ENCODE data around the gene PDE6A. TPM values are rescaled to one million over a fixed set of nuclear protein-coding genes. Genes with fewer than 3 reads are reported as not detected.

The PDE6A gene
- total and polyA plus RNA-seq, 4 donors = 0.13 TPM; not detected in 3

GRCh38 chr5:149826574-149826973 lies 118.0 kb downstream of the PDE6A start:
- Histone ChIP-seq H3K36me3 (ENCODE audit: control insufficient read depth in 1 of 2, insufficient read depth in 2 of 2, low read length in 1 of 2) (no peaks in the 10 kb centered on the region), H3K4me3 (ENCODE audit: low read length in 2 of 2) (no peak overlapping the region), H3K4me1 (ENCODE audit: control insufficient read depth in 1 of 2, insufficient read depth in 2 of 2, low read length in 2 of 2) (no peaks in the 10 kb centered on the region), H3K27me3 (ENCODE audit: control insufficient read depth in 1 of 2, insufficient read depth in 2 of 2, low read length in 1 of 2) (no peaks in the 10 kb centered on the region), H3K9me3 (ENCODE audit: control insufficient read depth, low read length) (no peaks in the 10 kb centered on the region), H3K27ac (ENCODE audit: low read depth in 1 of 2, low read length in 2 of 2) (no peak overlapping the region)
- ATAC-seq (ENCODE audit: low FRiP score) (no peak), DNase-seq (no peak)
- intact Hi-C loops (cut with DNase I) = no loop called here
- WGBS, 2 donors = 81 to 83% methylated on average over 9 of the region's 9 CpGs

- DNase-seq (no peak), ATAC-seq (ENCODE audit: low FRiP score) (no peak)
- Histone ChIP-seq H3K36me3 (ENCODE audit: control insufficient read depth in 1 of 2, insufficient read depth in 2 of 2, low read length in 1 of 2) (no peaks in the 10 kb centered on the region), H3K9me3 (ENCODE audit: control insufficient read depth, low read length) (no peaks in the 10 kb centered on the region), H3K27ac (ENCODE audit: low read depth in 1 of 2, low read length in 2 of 2) (no peak overlapping the region), H3K4me3 (ENCODE audit: low read length in 2 of 2) (no peak overlapping the region), H3K4me1 (ENCODE audit: control insufficient read depth in 1 of 2, insufficient read depth in 2 of 2, low read length in 2 of 2) (no peaks in the 10 kb centered on the region), H3K27me3 (ENCODE audit: control insufficient read depth in 1 of 2, insufficient read depth in 2 of 2, low read length in 1 of 2) (no peaks in the 10 kb centered on the region)
- WGBS, 2 donors = 85 to 87% methylated on average over 16 of the region's 16 CpGs
- intact Hi-C loops (cut with DNase I) = no loop called here
Measured at GRCh38 chr5:149824846-149825245, 119.7 kb downstream of the PDE6A start.

DNA sequence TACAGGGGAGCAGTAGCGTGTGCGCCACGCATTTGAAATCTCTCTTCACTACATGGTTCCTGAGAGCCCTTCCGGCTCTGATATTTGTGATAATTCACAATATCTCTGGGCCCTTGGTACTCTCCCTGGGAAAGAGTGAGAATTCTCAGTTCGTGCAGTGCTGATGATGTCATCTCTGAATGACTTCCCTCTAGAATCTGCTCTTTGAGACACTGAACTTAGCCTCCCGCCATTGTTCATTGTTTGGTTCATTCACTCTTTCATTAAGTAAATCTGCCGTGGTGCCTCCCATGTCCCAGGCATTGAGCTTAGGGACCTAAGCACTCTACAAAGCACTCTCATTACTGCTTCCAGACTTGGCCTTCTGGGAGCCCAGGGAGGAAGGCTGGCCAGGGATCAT lies 120.5 kb downstream of the PDE6A start:
- Histone ChIP-seq H3K4me3 (ENCODE audit: low read length in 2 of 2) (no peak overlapping the region), H3K36me3 (ENCODE audit: control insufficient read depth in 1 of 2, insufficient read depth in 2 of 2, low read length in 1 of 2) (no peaks in the 10 kb centered on the region), H3K27me3 (ENCODE audit: control insufficient read depth in 1 of 2, insufficient read depth in 2 of 2, low read length in 1 of 2) (no peaks in the 10 kb centered on the region), H3K9me3 (ENCODE audit: control insufficient read depth, low read length) (no peaks in the 10 kb centered on the region), H3K4me1 (ENCODE audit: control insufficient read depth in 1 of 2, insufficient read depth in 2 of 2, low read length in 2 of 2) (no peaks in the 10 kb centered on the region), H3K27ac (ENCODE audit: low read depth in 1 of 2, low read length in 2 of 2) (no peak overlapping the region)
- intact Hi-C loops (cut with DNase I) = no loop called here
- DNase-seq (no peak), ATAC-seq (ENCODE audit: low FRiP score) (no peak)
- 90 to 93% methylated on average over 7 of the region's 7 CpGs for WGBS, 2 donors

- WGBS, 2 donors = 76 to 81% methylated on average over 5 of the region's 5 CpGs
- Histone ChIP-seq H3K4me1 (ENCODE audit: control insufficient read depth in 1 of 2, insufficient read depth in 2 of 2, low read length in 2 of 2) (no peaks in the 10 kb centered on the region), H3K4me3 (ENCODE audit: low read length in 2 of 2) (no peak overlapping the region), H3K36me3 (ENCODE audit: control insufficient read depth in 1 of 2, insufficient read depth in 2 of 2, low read length in 1 of 2) (no peaks in the 10 kb centered on the region), H3K9me3 (ENCODE audit: control insufficient read depth, low read length) (no peaks in the 10 kb centered on the region), H3K27me3 (ENCODE audit: control insufficient read depth in 1 of 2, insufficient read depth in 2 of 2, low read length in 1 of 2) (no peaks in the 10 kb centered on the region), H3K27ac (ENCODE audit: low read depth in 1 of 2, low read length in 2 of 2) (no peak overlapping the region)
- ATAC-seq (ENCODE audit: low FRiP score) = no peak
- intact Hi-C loops (cut with DNase I) = no loop called here
- no peak for DNase-seq
Measured at GRCh38 chr5:149823375-149823774, 121.2 kb downstream of the PDE6A start.

DNA sequence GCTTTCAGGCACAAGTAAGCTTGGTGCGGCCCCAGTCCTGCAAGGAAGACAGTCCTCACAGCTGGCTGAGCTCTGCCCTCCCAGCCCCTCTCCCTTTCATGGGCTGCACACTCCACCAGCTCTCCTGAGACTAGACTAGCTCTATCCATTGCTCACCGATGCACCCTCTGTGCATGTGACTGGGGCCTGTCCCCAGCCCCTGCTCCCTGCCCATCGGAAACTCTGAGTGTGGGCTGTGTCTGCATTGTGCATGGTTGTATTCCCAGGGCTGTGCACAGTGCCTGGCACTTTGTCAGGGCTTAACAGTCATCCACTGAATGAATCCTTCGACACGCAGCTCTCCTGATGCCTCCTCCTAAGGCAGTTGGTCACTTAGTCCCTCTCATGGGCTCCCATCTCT lies 122.3 kb downstream of the PDE6A start:
- Histone ChIP-seq H3K4me1 (ENCODE audit: control insufficient read depth in 1 of 2, insufficient read depth in 2 of 2, low read length in 2 of 2) (no peaks in the 10 kb centered on the region), H3K4me3 (ENCODE audit: low read length in 2 of 2) (no peak overlapping the region), H3K36me3 (ENCODE audit: control insufficient read depth in 1 of 2, insufficient read depth in 2 of 2, low read length in 1 of 2) (no peaks in the 10 kb centered on the region), H3K9me3 (ENCODE audit: control insufficient read depth, low read length) (no peaks in the 10 kb centered on the region), H3K27ac (ENCODE audit: low read depth in 1 of 2, low read length in 2 of 2) (no peak overlapping the region), H3K27me3 (ENCODE audit: control insufficient read depth in 1 of 2, insufficient read depth in 2 of 2, low read length in 1 of 2) (no peaks in the 10 kb centered on the region)
- 95 to 96% methylated on average over 5 of the region's 5 CpGs for WGBS, 2 donors
- DNase-seq (no peak), ATAC-seq (ENCODE audit: low FRiP score) (no peak)
- intact Hi-C loops (cut with DNase I) = no loop called here

- intact Hi-C loops (cut with DNase I) = no loop called here
- no peaks in the 10 kb centered on the region for H3K36me3 ChIP-seq (ENCODE audit: control insufficient read depth in 1 of 2, insufficient read depth in 2 of 2, low read length in 1 of 2)
- no peaks in the 10 kb centered on the region for H3K9me3 ChIP-seq (ENCODE audit: control insufficient read depth, low read length)
- H3K27me3 ChIP-seq (ENCODE audit: control insufficient read depth in 1 of 2, insufficient read depth in 2 of 2, low read length in 1 of 2) = no peaks in the 10 kb centered on the region
- H3K4me1 ChIP-seq (ENCODE audit: control insufficient read depth in 1 of 2, insufficient read depth in 2 of 2, low read length in 2 of 2) = no peaks in the 10 kb centered on the region
- DNase-seq (peak in 1 of 2 donors; percentile 21), ATAC-seq (ENCODE audit: low FRiP score) (no peak)
- no peak overlapping the region for H3K4me3 ChIP-seq (ENCODE audit: low read length in 2 of 2)
- WGBS, 2 donors = 95% methylated on average over 17 of the region's 17 CpGs
- no peak overlapping the region for H3K27ac ChIP-seq (ENCODE audit: low read depth in 1 of 2, low read length in 2 of 2)
Measured at GRCh38 chr5:149820536-149821510, 123.8 kb downstream of the PDE6A start.

GRCh38 chr5:149820012-149820411 lies 124.6 kb downstream of the PDE6A start:
- no peaks in the 10 kb centered on the region for H3K36me3 ChIP-seq (ENCODE audit: control insufficient read depth in 1 of 2, insufficient read depth in 2 of 2, low read length in 1 of 2)
- ATAC-seq (ENCODE audit: low FRiP score) (no peak), DNase-seq (no peak)
- intact Hi-C loops (cut with DNase I) = no loop called here
- no peak overlapping the region for H3K4me3 ChIP-seq (ENCODE audit: low read length in 2 of 2)
- H3K27me3 ChIP-seq (ENCODE audit: control insufficient read depth in 1 of 2, insufficient read depth in 2 of 2, low read length in 1 of 2) = no peaks in the 10 kb centered on the region
- WGBS, 2 donors = 91 to 96% methylated on average over 2 of the region's 2 CpGs
- no peaks in the 10 kb centered on the region for H3K9me3 ChIP-seq (ENCODE audit: control insufficient read depth, low read length)
- no peak overlapping the region for H3K27ac ChIP-seq (ENCODE audit: low read depth in 1 of 2, low read length in 2 of 2)
- H3K4me1 ChIP-seq (ENCODE audit: control insufficient read depth in 1 of 2, insufficient read depth in 2 of 2, low read length in 2 of 2) = no peaks in the 10 kb centered on the region

- DNase-seq (peak in 1 of 2 donors; percentile 26), ATAC-seq (ENCODE audit: low FRiP score) (no peak)
- 97 to 99% methylated on average over 4 of the region's 4 CpGs for WGBS, 2 donors
- H3K4me3 ChIP-seq (ENCODE audit: low read length in 2 of 2) = no peak overlapping the region
- no peaks in the 10 kb centered on the region for H3K4me1 ChIP-seq (ENCODE audit: control insufficient read depth in 1 of 2, insufficient read depth in 2 of 2, low read length in 2 of 2)
- H3K27ac ChIP-seq (ENCODE audit: low read depth in 1 of 2, low read length in 2 of 2) = no peak overlapping the region
- intact Hi-C loops (cut with DNase I) = no loop called here
- no peaks in the 10 kb centered on the region for H3K9me3 ChIP-seq (ENCODE audit: control insufficient read depth, low read length)
- H3K36me3 ChIP-seq (ENCODE audit: control insufficient read depth in 1 of 2, insufficient read depth in 2 of 2, low read length in 1 of 2) = no peaks in the 10 kb centered on the region
- no peaks in the 10 kb centered on the region for H3K27me3 ChIP-seq (ENCODE audit: control insufficient read depth in 1 of 2, insufficient read depth in 2 of 2, low read length in 1 of 2)
Measured at GRCh38 chr5:149818116-149818515, 126.5 kb downstream of the PDE6A start.

DNA sequence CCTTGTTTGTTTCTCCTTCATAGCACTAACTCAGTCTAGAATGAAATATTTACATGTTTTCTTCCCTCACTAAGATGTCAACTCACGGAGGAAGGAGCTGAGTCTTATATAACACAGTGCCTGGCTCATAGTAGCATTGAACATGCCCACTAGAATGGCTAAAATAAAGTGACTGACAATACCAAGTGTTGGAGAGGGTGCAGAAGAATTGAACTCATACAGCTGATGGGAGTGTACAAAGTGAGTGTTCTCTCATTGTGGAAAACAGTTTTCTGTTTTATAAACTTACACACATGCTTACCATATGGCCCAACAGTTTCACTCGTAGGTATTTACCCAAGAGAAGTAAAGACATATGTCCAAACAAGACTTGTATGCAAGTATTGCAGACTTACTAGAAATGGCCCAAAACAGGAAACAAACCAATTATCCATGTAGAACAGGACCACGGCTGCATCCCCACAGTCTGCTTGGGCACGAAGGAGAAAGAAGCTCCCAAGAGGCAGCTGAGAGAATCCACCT lies 127.0 kb downstream of the PDE6A start:
- WGBS, 2 donors = 58 to 69% methylated on average over 4 of the region's 4 CpGs
- intact Hi-C loops (cut with DNase I) = no loop called here
- DNase-seq = peak in 1 of 2 donors; percentile 15
- Histone ChIP-seq H3K4me1 (ENCODE audit: control insufficient read depth in 1 of 2, insufficient read depth in 2 of 2, low read length in 2 of 2) (no peaks in the 10 kb centered on the region), H3K9me3 (ENCODE audit: control insufficient read depth, low read length) (no peaks in the 10 kb centered on the region), H3K27ac (ENCODE audit: low read depth in 1 of 2, low read length in 2 of 2) (no peak overlapping the region), H3K4me3 (ENCODE audit: low read length in 2 of 2) (no peak overlapping the region), H3K27me3 (ENCODE audit: control insufficient read depth in 1 of 2, insufficient read depth in 2 of 2, low read length in 1 of 2) (no peaks in the 10 kb centered on the region), H3K36me3 (ENCODE audit: control insufficient read depth in 1 of 2, insufficient read depth in 2 of 2, low read length in 1 of 2) (no peaks in the 10 kb centered on the region)
- no peak for ATAC-seq (ENCODE audit: low FRiP score)

Measured in aorta (tissue), 5 donors.